Smooth muscle cell (in vitro differentiated cells): ENCODE data around the gene UBE2L6. TPM values are rescaled to one million over a fixed set of nuclear protein-coding genes. Genes with fewer than 3 reads are reported as not detected.

Source experiments
- DNase-seq: peaks from one replicate; lab custom pipeline; 2025; ENCODE audit not compliant: unreplicated experiment; lab: John Stamatoyannopoulos, UW
- H2AFZ ChIP-seq: fragments of 200-600 bp; sonication (generic); 2 replicates; pipeline ENCODE4 v1.6.0; 2016; ENCODE audit warnings: antibody characterized with exemption, low read depth, mild to moderate bottlenecking
- H3F3A ChIP-seq: fragments of 200-600 bp; sonication (generic); 2 replicates; pipeline ENCODE4 v1.6.0; 2017; ENCODE audit warnings: antibody characterized with exemption, low read depth
- H3K27ac ChIP-seq: fragments of 200-600 bp; sonication (generic); 2 replicates; pipeline ENCODE4 v1.5.1; 2016; ENCODE audit warnings: low read depth, mild to moderate bottlenecking
- H3K27me3 ChIP-seq: fragments of 200-600 bp; sonication (generic); 2 replicates; pipeline ENCODE4 v1.6.1; 2016; ENCODE audit warnings: low read depth, mild to moderate bottlenecking
- H3K36me3 ChIP-seq: fragments of 200-600 bp; sonication (generic); 2 replicates; pipeline ENCODE4 v1.5.1; 2016; ENCODE audit warnings: low read depth
- H3K4me1 ChIP-seq: fragments of 200-600 bp; sonication (generic); 2 replicates; pipeline ENCODE4 v1.5.1; 2016; ENCODE audit warnings: low read depth
- H3K4me2 ChIP-seq: fragments of 200-600 bp; sonication (generic); 2 replicates; pipeline ENCODE4 v1.6.0; 2016; ENCODE audit warnings: mild to moderate bottlenecking
- H3K4me3 ChIP-seq: fragments of 200-600 bp; sonication (generic); 2 replicates; pipeline ENCODE4 v1.5.1; 2016; ENCODE audit warnings: mild to moderate bottlenecking
- H3K79me2 ChIP-seq: fragments of 200-600 bp; sonication (generic); 2 replicates; pipeline ENCODE4 v1.6.0; 2016; ENCODE audit warnings: low read depth, mild to moderate bottlenecking
- H3K9ac ChIP-seq: fragments of 200-600 bp; sonication (generic); 2 replicates; pipeline ENCODE4 v1.6.0; 2016; ENCODE audit warnings: low read depth
- H3K9me3 ChIP-seq: fragments of 200-600 bp; sonication (generic); replicated peaks from 2 replicates; pipeline ENCODE4 v1.5.1; 2016; ENCODE audit warnings: low read depth
- H4K20me1 ChIP-seq: fragments of 200-600 bp; sonication (generic); 2 replicates; pipeline ENCODE4 v1.6.0; 2016; ENCODE audit warnings: low read depth
- CTCF ChIP-seq: fragments of 200-600 bp; sonication (generic); IDR thresholded peaks from 2 replicates; pipeline ENCODE4 v1.5.1; 2017; ENCODE audit warnings: borderline replicate concordance, mild to moderate bottlenecking, antibody characterized with exemption; ENCODE audit not compliant: insufficient read depth, poor library complexity, severe bottlenecking
- WGBS: methylation state at CpG from one replicate; pipeline ENCODE4 v1.1.7; 2016; ENCODE audit warnings: low lambda C conversion rate; 5-methylcytosine and 5-hydroxymethylcytosine counted together
- polyA plus RNA-seq: library from polyadenylated mRNA; unstranded; fragments of >200 nt; fragmentation: Nextera tagmentation; extraction: Ambion mirVana; gene quantifications from 2 replicates; pipeline ENCODE4 v1.2.1, GENCODE V29; 2016
- total RNA-seq: library from RNA; depleted of rRNA; stranded (reverse); fragments of >200 nt; gene quantifications from 2 replicates; pipeline ENCODE4 v1.2.3, GENCODE V29; 2014

Gene UBE2L6
- total and polyA plus RNA-seq, 2 experiments from 2014 or later: 14.4 to 28.2 TPM

- TF ChIP-seq CTCF: no peak
- no peaks in the 10 kb centered on the region for H3F3A ChIP-seq
- H3K9ac ChIP-seq: no peak overlapping the region
Measured at GRCh38 chr11:57614234-57614772, 46.8 kb upstream of the UBE2L6 start.

GRCh38 chr11:57610170-57610569 lies 42.7 kb upstream of the UBE2L6 start:
- TF ChIP-seq CTCF: no peak
- H3K4me1 ChIP-seq: no peaks in the 10 kb centered on the region
- no peak overlapping the region for H2AFZ ChIP-seq
- H3K4me2 ChIP-seq: no peak overlapping the region
- no peak overlapping the region for H3K4me3 ChIP-seq
- no peaks in the 10 kb centered on the region for H3K79me2 ChIP-seq
- no peaks in the 10 kb centered on the region for H3K36me3 ChIP-seq
- 90% methylated on average over 4 of the region's 4 CpGs for WGBS
- H3K27me3 ChIP-seq: no peaks in the 10 kb centered on the region
- DNase-seq: no peak
- no peaks in the 10 kb centered on the region for H3K9me3 ChIP-seq
- H3F3A ChIP-seq: no peaks in the 10 kb centered on the region
- no peaks in the 10 kb centered on the region for H4K20me1 ChIP-seq
- H3K27ac ChIP-seq: no peak overlapping the region
- H3K9ac ChIP-seq: no peak overlapping the region

More at GRCh38 chr11:57614234-57614772, 46.8 kb upstream of the UBE2L6 start:
- no peak overlapping the region for H3K4me2 ChIP-seq
- no peaks in the 10 kb centered on the region for H4K20me1 ChIP-seq
- H3K4me3 ChIP-seq: no peak overlapping the region
- no peaks in the 10 kb centered on the region for H3K79me2 ChIP-seq
- H2AFZ ChIP-seq: no peak overlapping the region
- no peaks in the 10 kb centered on the region for H3K36me3 ChIP-seq
- no peak for DNase-seq
- no peak overlapping the region for H3K27ac ChIP-seq
- WGBS: 82% methylated on average over 10 of the region's 10 CpGs
- no peaks in the 10 kb centered on the region for H3K9me3 ChIP-seq
- no peaks in the 10 kb centered on the region for H3K4me1 ChIP-seq
- no peaks in the 10 kb centered on the region for H3K27me3 ChIP-seq

- no peak overlapping the region for H2AFZ ChIP-seq
- H3K4me1 ChIP-seq: no peaks in the 10 kb centered on the region
- H3K9ac ChIP-seq: no peak overlapping the region
- TF ChIP-seq CTCF: no peak
- H3K4me2 ChIP-seq: no peak overlapping the region
- H3K36me3 ChIP-seq: no peaks in the 10 kb centered on the region
- no peak for DNase-seq
- no peak overlapping the region for H3K4me3 ChIP-seq
- H3K27ac ChIP-seq: no peak overlapping the region
- H4K20me1 ChIP-seq: no peaks in the 10 kb centered on the region
- no peaks in the 10 kb centered on the region for H3K27me3 ChIP-seq
- WGBS: 97% methylated on average over 5 of the region's 5 CpGs
- H3K9me3 ChIP-seq: no peaks in the 10 kb centered on the region
- no peaks in the 10 kb centered on the region for H3F3A ChIP-seq
- H3K79me2 ChIP-seq: no peaks in the 10 kb centered on the region
Measured at GRCh38 chr11:57605028-57605420, 37.6 kb upstream of the UBE2L6 start.
